ENCODE data around the gene DEFB108B.
"Not testable (repeated sequence)": the region's sequence is repeated elsewhere in the genome, so short reads cannot be mapped to it uniquely, and the experiment has no call there.

DEFB108B gene

GRCh38 chr11:71832811-71833210 lies at the start of gene DEFB108B:
TSS of gene DEFB108B (plus strand) at chr11:71833200. CDS start at chr11:71833200, 0 bp downstream.
- H3K4me3 ChIP-seq (ENCODE audit: low read depth, low read length); DNase-seq (ENCODE audit: low read depth): not testable (repeated sequence)

GRCh38 chr11:71786114-71786847 lies 46.7 kb upstream of the DEFB108B start:
- H3K4me3 ChIP-seq (ENCODE audit: low read depth, low read length), result peak overlapping the region; percentile 48
- DNase-seq (ENCODE audit: low read depth), result peak; percentile 81

- DNase-seq (ENCODE audit: low read depth), result not testable (repeated sequence)
- peak overlapping the region; percentile 73 for H3K4me3 ChIP-seq (ENCODE audit: low read depth, low read length)
Observed at GRCh38 chr11:71786848-71787097, 46.2 kb upstream of the DEFB108B start.

GRCh38 chr11:71787098-71787823 lies 45.7 kb upstream of the DEFB108B start:
- H3K4me3 ChIP-seq (ENCODE audit: low read depth, low read length), result peak overlapping the region; percentile 73
- DNase-seq (ENCODE audit: low read depth), result peak; percentile 97
- no peak for TF ChIP-seq CTCF (IDR thresholded peaks at IDR 0.05; ENCODE audit: control insufficient read depth, extremely low read depth, insufficient read depth)

- peak overlapping the region; percentile 73 for H3K4me3 ChIP-seq (ENCODE audit: low read depth, low read length)
- not testable (repeated sequence) for DNase-seq (ENCODE audit: low read depth)
Observed at GRCh38 chr11:71787824-71788454, 45.1 kb upstream of the DEFB108B start.

GRCh38 chr11:71789444-71790196 lies 43.4 kb upstream of the DEFB108B start:
- not testable (repeated sequence) for H3K4me3 ChIP-seq (ENCODE audit: low read depth, low read length); DNase-seq (ENCODE audit: low read depth)

- not testable (repeated sequence) for H3K4me3 ChIP-seq (ENCODE audit: low read depth, low read length); DNase-seq (ENCODE audit: low read depth)
Observed at GRCh38 chr11:71791111-71791510, 41.9 kb upstream of the DEFB108B start.

GRCh38 chr11:71792621-71793235 lies 40.3 kb upstream of the DEFB108B start:
- TF ChIP-seq CTCF (IDR thresholded peaks at IDR 0.05; ENCODE audit: control insufficient read depth, extremely low read depth, insufficient read depth), result peak; percentile 72
- H3K4me3 ChIP-seq (ENCODE audit: low read depth, low read length); DNase-seq (ENCODE audit: low read depth): not testable (repeated sequence)

GRCh38 chr11:71794386-71795040 lies 38.5 kb upstream of the DEFB108B start:
- not testable (repeated sequence) for DNase-seq (ENCODE audit: low read depth); H3K4me3 ChIP-seq (ENCODE audit: low read depth, low read length)

GRCh38 chr11:71795236-71795635 lies 37.8 kb upstream of the DEFB108B start:
- not testable (repeated sequence) for H3K4me3 ChIP-seq (ENCODE audit: low read depth, low read length); DNase-seq (ENCODE audit: low read depth)

- DNase-seq (ENCODE audit: low read depth); H3K4me3 ChIP-seq (ENCODE audit: low read depth, low read length): not testable (repeated sequence)
Observed at GRCh38 chr11:71796016-71796415, 37.0 kb upstream of the DEFB108B start.

- not testable (repeated sequence) for DNase-seq (ENCODE audit: low read depth); H3K4me3 ChIP-seq (ENCODE audit: low read depth, low read length)
Observed at GRCh38 chr11:71796781-71797180, 36.2 kb upstream of the DEFB108B start.

- not testable (repeated sequence) for H3K4me3 ChIP-seq (ENCODE audit: low read depth, low read length); DNase-seq (ENCODE audit: low read depth)
Observed at GRCh38 chr11:71799556-71800128, 33.4 kb upstream of the DEFB108B start.
